HG02943 (cell line): ENCODE results near the gene CDH16.
"Not testable (repeated sequence)": the region's sequence is repeated elsewhere in the genome, so short reads cannot be mapped to it uniquely, and the experiment has no call there.

ENCODE experiments used
- ATAC-seq: cut with Tn5 transposase; IDR thresholded peaks from one replicate; pipeline ENCODE4 v1.9.1; 2021; ENCODE audit warnings: mild to moderate bottlenecking, low read depth, moderate library complexity; ENCODE audit not compliant: unreplicated experiment

The CDH16 gene

DNA sequence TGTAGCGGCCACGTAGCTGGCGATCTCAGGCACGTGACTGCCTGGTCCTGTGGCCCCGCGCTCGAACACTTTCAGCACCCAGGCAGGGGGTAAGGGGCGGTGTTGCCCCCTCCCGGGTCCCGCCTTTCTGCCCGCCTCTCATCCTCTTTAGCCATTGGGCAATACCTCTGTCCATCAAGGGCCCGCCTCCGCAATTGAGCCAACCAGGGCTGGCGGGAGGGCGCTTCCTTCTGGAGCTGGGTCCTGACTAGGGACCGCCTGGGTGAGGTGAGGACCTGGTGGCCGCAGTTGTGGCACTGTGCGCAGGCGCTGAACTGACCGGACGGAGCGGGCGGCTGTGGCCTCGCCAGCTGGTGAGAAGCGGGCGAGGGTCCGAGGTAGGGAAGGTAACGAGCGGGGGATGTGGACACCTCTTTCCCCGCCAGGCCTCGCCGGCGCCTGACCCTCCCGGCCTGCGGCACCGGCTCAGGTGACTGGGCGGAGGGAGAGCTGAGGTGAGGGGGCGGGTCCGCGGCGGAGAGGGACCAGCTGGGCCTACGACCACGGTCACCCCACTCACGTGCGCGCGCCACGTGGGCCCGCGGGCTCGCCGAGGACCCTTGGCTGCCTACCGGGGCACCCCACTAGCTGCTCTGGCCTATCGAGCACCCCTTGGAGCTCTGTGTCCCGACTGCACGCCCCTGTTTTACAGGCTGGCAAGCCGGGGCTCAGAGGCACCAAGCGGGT lies 38.2 kb downstream of the CDH16 start, which contains the start of gene PDP2:
Gene PDP2, plus strand, starts transcription at position 228 of the 726 bp plus-strand sequence. CDS start 3,770 bp downstream, outside the sequence.
- peak; percentile 90 for ATAC-seq

DNA sequence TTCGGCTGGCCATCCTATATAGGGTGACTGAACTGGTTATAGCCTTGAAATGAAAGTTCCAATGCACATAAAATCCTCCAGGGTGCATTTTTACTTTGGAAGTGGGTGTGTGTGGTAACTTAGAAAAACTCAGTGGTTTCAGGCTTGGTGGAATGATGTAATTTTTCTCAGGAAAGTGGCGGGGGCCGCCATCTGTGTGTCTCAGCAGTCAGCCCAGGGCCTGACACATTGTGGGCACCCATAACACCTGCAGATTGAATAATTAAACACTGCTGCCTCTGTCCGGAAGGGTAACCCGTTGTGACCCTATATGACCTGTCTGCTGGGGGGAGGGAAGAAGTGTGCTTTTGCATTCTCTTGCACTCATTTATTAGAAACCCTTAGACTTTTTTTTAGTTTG lies 40.6 kb downstream of the CDH16 start:
- no peak for ATAC-seq

DNA sequence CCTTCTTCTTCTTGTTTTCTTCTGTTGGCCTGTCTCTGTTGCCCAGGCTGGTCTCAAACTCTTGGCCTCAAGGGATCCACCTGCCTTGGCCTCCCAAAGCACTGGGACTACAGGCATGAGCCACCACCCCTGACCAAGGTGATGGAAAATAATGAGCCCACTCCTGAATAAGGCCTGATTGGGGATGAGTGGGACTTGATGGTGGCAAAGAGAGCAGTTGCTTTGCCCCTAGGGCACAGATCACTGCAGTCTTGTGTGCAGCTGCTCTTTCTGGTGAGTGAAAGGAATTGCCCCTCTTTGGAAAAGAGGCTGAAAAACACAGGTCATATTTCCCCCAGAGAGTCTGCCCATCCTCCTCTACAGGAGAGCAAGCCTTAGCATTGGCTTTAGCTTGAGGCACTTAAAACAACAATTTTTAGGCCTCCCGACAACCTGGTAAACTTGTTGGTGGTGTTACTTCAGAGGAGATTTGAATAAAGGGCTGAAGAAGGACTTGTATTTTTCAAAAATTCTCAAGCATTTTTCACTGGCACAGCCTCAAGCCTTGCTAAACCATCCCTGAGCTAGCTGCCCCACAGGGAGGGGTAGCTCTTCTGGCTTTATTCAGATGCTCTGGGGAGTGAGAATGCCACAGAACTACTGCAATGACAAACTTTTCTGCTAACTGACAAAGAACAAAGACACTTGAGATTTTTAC lies 44.5 kb downstream of the CDH16 start:
- no peak for ATAC-seq

DNA sequence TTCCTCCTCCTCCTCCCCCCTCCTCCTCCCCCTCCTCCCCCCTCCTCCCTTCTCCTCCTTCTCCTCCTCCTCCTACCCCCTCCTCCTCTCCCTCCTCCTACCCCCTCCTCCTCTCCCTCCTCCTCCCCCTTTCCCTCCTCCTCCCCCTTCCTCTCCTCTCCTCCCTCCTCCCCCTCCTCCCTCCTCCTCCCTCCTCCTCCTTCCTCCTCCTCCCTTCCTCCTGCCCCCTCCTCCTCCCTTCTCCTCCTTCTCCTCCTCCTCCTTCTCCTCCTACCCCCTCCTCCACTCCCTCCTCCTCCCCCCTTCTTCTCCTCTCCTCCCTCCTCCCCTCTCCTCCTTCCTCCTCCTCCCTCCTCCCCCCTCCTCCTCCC lies 45.0 kb downstream of the CDH16 start:
- no peak for ATAC-seq

DNA sequence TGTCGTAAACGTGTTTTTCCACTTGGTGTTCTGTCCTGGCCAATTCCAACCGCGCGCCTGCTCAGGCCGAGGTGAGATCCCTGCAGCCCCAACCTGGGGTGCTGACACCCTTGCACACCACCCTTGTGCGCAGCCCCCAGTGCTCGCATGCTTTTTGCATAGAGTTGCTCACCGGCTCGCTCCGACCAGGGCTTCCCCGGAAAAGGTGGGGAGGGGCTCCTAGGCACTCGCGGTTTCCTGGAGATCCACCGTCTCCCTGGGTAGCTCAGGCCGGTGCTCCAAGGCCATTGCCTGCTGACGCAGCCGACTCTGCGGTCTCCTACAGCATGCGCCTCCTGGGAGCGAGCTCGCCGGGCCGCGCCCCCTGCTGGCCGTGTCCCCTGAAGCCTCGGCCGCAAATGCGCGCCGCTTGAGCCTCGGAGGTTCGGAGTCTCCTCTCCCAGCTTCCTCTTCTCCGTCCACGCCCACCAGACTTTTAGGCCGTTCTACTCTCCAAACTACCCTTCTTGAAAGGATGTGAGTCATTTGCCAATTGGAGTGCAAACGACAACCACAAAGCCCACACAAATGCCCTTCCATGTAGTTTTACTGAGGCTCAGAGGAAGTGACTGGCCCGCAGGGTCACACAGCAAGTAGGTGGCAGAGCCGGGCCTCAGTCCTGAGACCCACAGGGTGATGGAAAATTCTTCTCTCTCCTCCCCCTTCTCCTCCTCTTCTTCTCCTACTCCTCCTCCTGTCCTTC lies 45.6 kb downstream of the CDH16 start:
- ATAC-seq = peak; percentile 90

DNA sequence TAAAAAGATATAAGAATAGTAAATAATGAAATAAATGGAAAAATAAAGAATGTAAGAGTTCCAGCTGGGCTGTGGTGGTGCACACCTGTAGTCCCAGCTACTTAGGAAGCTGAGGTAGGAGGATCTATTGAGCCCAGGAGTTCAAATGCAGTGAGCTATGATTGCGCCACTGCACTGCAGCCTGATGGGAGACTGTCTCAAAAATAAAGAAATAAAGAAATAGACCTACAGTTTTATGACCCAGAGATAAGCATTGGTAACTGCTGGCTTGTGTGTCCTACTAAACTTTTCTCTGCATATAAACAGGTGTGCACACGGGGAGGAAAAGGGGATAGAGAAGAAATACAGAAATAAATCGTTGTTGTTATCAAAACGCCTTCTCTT lies 46.1 kb downstream of the CDH16 start:
- no peak for ATAC-seq

DNA sequence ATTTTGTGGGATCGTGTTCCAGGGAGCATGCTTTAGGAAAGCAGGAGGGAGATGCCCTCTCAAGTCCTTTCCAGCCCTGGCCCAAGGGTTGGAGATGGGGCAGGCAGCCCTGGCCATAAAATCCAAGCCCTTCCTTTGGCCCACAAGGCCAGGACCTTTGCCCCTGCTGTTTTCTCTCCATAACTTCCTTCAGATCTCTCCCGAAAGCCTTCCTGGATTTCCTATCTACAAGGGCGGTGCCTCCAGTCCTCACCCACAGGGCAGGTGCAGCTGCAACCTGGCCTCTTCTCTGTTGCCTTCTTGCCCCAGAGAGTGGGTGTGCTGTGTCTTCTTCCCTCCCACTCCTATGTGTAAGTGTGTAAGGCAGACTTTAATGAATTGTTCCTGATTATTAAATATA lies 46.8 kb downstream of the CDH16 start:
- ATAC-seq = no peak

DNA sequence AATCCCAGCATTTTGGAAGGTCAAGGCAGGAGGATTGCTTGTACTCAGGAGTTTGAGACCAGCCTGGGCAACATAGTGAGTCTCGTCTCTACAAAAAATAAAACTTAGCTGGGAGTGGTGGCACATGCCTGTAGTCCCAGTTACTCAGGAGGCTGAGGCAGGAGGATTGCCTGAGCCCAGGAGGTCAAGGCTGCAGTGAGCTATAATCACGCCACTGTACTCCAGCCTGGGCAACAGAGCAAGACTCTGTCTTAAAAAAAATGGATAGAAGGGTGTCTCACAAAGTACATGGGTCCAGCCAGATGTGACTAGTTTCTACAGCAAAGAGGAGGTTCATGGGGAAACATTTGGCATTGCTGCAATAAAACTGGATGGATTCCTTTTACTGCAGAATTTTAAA lies 47.3 kb downstream of the CDH16 start:
- ATAC-seq = not testable (repeated sequence)

DNA sequence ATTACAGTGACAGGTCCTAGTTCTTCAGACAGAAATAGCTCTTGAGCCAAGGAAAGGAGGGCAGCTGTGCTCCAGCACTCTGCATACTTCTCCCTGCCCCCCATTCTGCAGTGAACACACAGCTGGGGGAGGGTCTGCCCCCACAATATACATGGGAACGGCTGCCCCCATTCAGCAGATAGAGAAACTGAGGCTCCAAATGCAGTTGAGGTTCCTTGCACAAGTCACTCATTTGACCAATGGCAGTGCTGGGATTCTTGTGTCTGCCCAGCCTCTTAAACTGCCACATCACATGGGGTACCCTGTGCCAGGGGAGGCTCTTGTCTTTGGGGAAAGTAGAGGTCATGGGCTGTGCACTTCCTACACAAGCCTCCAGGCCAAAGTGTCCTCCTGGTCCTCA lies 49.3 kb downstream of the CDH16 start:
- ATAC-seq = no peak

DNA sequence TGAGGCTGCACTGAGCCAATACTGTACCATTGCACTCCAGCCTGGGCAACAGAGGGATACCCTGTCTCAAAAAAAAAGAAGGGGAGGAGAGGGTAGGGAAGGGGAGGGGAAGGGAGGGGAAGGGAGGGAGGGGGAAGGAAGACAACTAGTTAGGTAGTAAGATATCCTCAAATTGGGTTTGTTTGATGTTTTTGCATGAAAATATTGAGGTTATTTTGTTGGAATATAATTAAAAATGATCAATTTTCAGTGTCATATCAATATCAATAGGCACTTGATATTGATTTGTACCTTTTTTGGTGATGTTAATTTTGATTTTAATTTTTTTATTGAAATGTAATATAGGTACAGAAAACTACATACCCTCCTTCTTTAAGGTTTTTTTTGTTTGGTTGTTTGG lies 55.0 kb downstream of the CDH16 start:
- ATAC-seq = no peak

DNA sequence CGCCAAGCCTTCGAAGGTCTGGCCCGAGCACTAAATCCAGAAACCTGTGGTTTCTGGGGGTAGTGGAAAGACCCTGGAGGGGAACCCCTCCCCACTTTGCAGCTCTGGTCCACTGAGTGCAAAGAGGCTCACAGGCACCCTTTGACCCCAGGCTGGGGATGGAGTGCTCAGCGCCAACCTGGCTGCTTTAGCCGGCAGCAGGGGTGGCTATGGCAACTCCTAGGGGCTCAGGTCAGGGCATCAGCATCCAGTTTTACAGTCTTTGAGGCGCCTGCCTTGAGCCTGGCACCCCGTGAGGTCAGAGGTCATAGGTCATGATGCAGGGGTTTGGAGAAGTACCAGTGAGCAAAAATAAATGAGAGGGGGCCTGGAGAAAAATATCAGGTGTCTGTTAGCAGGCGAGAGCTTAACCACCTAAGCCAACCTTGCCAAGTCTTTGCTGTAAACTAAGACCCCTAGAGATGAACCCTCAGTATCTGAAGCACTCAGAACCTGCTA lies 56.6 kb downstream of the CDH16 start:
- ATAC-seq = no peak

DNA sequence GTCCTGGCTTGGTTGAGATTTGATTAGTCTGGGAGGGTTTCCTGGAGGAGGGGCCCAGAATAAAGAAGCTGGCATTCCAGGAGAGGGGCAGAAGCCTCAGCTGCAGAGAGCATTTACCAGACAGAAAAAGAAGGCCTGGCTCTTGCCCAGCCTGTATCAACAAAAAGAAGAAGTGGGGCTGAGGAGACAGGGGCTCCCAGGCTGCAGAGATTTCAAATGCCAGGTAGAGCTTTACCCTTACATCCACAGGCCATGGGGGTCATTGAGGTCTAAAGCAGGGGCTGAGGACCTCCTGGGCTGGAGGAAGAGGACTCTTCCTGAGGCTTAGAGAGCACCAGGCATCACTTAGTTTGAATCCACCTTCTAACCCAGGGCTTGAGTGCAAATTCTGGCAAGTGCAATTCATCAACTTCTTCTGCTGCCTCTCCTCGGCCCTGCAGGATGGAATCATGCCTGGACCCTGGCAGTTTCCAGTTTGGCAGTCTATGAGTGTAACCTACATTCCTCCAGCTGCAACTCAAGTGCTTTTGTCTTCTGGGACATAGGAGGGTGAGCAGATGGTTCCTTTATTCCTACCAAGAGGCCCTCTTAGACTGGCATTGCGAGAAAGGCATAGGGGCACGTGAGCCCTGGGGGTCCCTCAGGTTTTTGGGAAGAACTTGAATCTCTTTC lies 59.2 kb downstream of the CDH16 start:
- ATAC-seq = no peak

DNA sequence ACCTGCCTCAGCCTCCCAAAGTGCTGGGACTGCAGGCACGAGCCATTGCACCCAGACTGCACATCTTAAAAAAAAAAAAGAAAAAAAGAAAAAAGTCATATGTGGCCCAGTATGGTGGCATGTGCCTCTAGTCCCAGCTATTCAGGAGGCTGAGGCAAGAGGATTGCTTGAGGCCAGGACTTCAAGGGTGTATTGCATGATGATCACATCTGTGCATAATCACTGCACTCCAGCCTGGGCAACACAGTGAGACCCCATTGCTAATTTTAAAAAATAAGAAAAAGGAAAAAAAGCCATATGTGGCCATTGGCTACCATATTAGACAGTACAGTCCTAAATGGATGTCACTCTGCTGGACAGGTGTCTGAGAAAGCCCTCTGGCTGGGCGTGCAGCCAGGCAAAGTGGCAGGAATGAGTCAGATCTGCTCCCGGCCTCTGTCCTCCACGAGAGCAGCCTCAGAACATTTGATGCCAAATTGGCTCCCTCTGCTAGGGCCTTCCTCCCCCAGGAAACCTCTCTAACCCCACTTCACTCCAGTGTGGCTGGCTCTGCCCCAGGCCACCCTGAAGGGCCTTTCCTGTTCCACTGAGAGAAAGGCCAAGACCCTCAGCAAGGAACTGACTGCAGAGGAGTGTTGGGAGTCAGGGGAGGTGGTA lies 59.8 kb downstream of the CDH16 start:
- no peak for ATAC-seq
